GM10248 (cell line): Measurements from ENCODE around the gene MEIS1.

Experiments used
- CTCF ChIA-PET: fragments of 300-600 bp; sonication (Branson Sonifier 250); formaldehyde crosslinking; extraction: SDS; loops from one replicate; lab custom pipeline; 2021; ENCODE audit warnings: antibody characterized with exemption; lab: Yijun Ruan, JAX
- POLR2A ChIA-PET: fragments of 350-650 bp; sonication (Branson Sonifier 250); formaldehyde crosslinking; extraction: SDS; loops from one replicate; lab custom pipeline; 2020; ENCODE audit warnings: antibody characterized with exemption; lab: Yijun Ruan, JAX
- DNase-seq: peaks from one replicate; pipeline ENCODE4 v3.0.0; 2012; ENCODE audit errors: extremely low spot score
- CTCF ChIP-seq: IDR thresholded peaks from 2 replicates; pipeline ENCODE4 v1.5.1; 2012; ENCODE audit warnings: mild to moderate bottlenecking, low read depth; ENCODE audit errors: extremely low read depth, missing control alignments, control extremely low read depth

MEIS1 gene

GRCh38 chr2:66463206-66463755 is 28.4 kb downstream of the MEIS1 start:
- POLR2A ChIA-PET, result no interaction called here
- DNase-seq, result no peak
- CTCF ChIA-PET, result interaction anchor here (0.7 to 1.6 kb wide), 2 partner anchors 9 to 36 kb away, joined by 3 to 5 read pairs; no protein-coding TSS in a partner anchor
- TF ChIP-seq CTCF, result no peak

GRCh38 chr2:66464930-66465637 is 30.2 kb downstream of the MEIS1 start:
- CTCF ChIA-PET, result interaction anchor here (1.4 kb wide), 1 partner anchor 15 kb away, joined by 3 read pairs; no protein-coding TSS in a partner anchor
- POLR2A ChIA-PET, result no interaction called here
- no peak for TF ChIP-seq CTCF
- no peak for DNase-seq

- ChIA-PET POLR2A (no interaction called here), CTCF (no interaction called here)
- TF ChIP-seq CTCF, result no peak
Measured at GRCh38 chr2:66466433-66466832, 31.5 kb downstream of the MEIS1 start.

GRCh38 chr2:66467718-66468117 is 32.8 kb downstream of the MEIS1 start:
- ChIA-PET CTCF (no interaction called here), POLR2A (no interaction called here)

More at GRCh38 chr2:66466433-66466832, 31.5 kb downstream of the MEIS1 start:
- DNase-seq, result no peak

GRCh38 chr2:66469214-66469902 is 34.4 kb downstream of the MEIS1 start:
- CTCF ChIA-PET, result no interaction called here

More at GRCh38 chr2:66467718-66468117, 32.8 kb downstream of the MEIS1 start:
- no peak for DNase-seq
- TF ChIP-seq CTCF, result no peak

GRCh38 chr2:66470199-66470598 is 35.3 kb downstream of the MEIS1 start:
- DNase-seq, result no peak
- POLR2A ChIA-PET, result no interaction called here
- CTCF ChIA-PET, result no interaction called here
- no peak for TF ChIP-seq CTCF

More at GRCh38 chr2:66469214-66469902, 34.4 kb downstream of the MEIS1 start:
- no peak for DNase-seq
- TF ChIP-seq CTCF, result no peak
- POLR2A ChIA-PET, result no interaction called here
